Hepatocyte (in vitro differentiated cells): ENCODE results near the gene SPINK8. TPM values are rescaled to one million over a fixed set of nuclear protein-coding genes. Genes with fewer than 3 reads are reported as not detected.

Experiments
- DNase-seq: peaks from one replicate; pipeline ENCODE4 v3.0.0-alpha.2; 2016; ENCODE audit warnings: low spot score
- H2AFZ ChIP-seq: fragments of 200-600 bp; sonication (generic); 2 replicates; pipeline ENCODE4 v1.6.0; 2016; ENCODE audit warnings: antibody characterized with exemption, mild to moderate bottlenecking
- H3K27ac ChIP-seq: fragments of 200-600 bp; sonication (generic); 2 replicates; pipeline ENCODE4 v1.5.1; 2016; ENCODE audit warnings: mild to moderate bottlenecking
- H3K27me3 ChIP-seq: fragments of 200-600 bp; sonication (generic); 2 replicates; pipeline ENCODE4 v1.6.1; 2016
- H3K36me3 ChIP-seq: fragments of 200-600 bp; sonication (generic); replicated peaks from 2 replicates; pipeline ENCODE4 v1.5.1; 2016; ENCODE audit warnings: low read depth; ENCODE audit not compliant: insufficient read depth
- H3K4me1 ChIP-seq: fragments of 200-600 bp; sonication (generic); 2 replicates; pipeline ENCODE4 v1.5.1; 2016; ENCODE audit warnings: mild to moderate bottlenecking, moderate library complexity; ENCODE audit not compliant: insufficient read depth
- H3K4me2 ChIP-seq: fragments of 200-600 bp; sonication (generic); 2 replicates; pipeline ENCODE4 v1.6.0; 2016
- H3K4me3 ChIP-seq: fragments of 200-600 bp; sonication (generic); 2 replicates; pipeline ENCODE4 v1.5.1; 2016; ENCODE audit warnings: mild to moderate bottlenecking
- H3K79me2 ChIP-seq: fragments of 200-600 bp; sonication (generic); 2 replicates; pipeline ENCODE4 v1.6.0; 2017; ENCODE audit warnings: mild to moderate bottlenecking
- H3K9me2 ChIP-seq: fragments of 200-600 bp; sonication (generic); replicated peaks from 2 replicates; pipeline ENCODE4 v1.6.0; 2017; ENCODE audit warnings: mild to moderate bottlenecking; ENCODE audit not compliant: insufficient read depth
- H3K9me3 ChIP-seq: fragments of 200-600 bp; sonication (generic); 2 replicates; pipeline ENCODE4 v1.5.1; 2016; ENCODE audit warnings: low read depth, mild to moderate bottlenecking
- H4K20me1 ChIP-seq: fragments of 200-600 bp; sonication (generic); 2 replicates; pipeline ENCODE4 v1.6.0; 2016; ENCODE audit warnings: mild to moderate bottlenecking; ENCODE audit not compliant: insufficient read depth, poor library complexity, severe bottlenecking
- EZH2 ChIP-seq: fragments of 200-600 bp; sonication (generic); IDR thresholded peaks from 2 replicates; pipeline ENCODE4 v1.6.1; 2016; ENCODE audit warnings: antibody characterized with exemption, mild to moderate bottlenecking, borderline replicate concordance
- EZH2phosphoT487 ChIP-seq: fragments of 200-600 bp; sonication (generic); IDR thresholded peaks from one replicate; pipeline ENCODE4 v1.6.1; 2018; ENCODE audit warnings: antibody characterized with exemption, mild to moderate bottlenecking, low read depth, moderate library complexity; ENCODE audit not compliant: unreplicated experiment, severe bottlenecking
- WGBS: methylation state at CpG from one replicate; pipeline ENCODE4 v1.1.6; 2016; ENCODE audit warnings: low lambda C conversion rate; ENCODE audit errors: missing lambda C conversion rate; 5-methylcytosine and 5-hydroxymethylcytosine counted together
- polyA plus RNA-seq: library from polyadenylated mRNA; unstranded; fragments of >200 nt; fragmentation: Nextera tagmentation; extraction: Ambion mirVana; gene quantifications from 2 replicates; pipeline ENCODE4 v1.2.1, GENCODE V29; 2016
- total RNA-seq: library from RNA; depleted of rRNA; stranded (reverse); fragments of >200 nt; gene quantifications from 2 replicates; pipeline ENCODE4 v1.2.3, GENCODE V29; 2014
- TF ChIP-seq, protein P1 (sequence below): fragments of 200-600 bp; sonication (generic); IDR thresholded peaks from 2 replicates; pipeline ENCODE4 v1.5.1; 2016; ENCODE audit warnings: antibody characterized with exemption, mild to moderate bottlenecking; ENCODE audit not compliant: poor library complexity

SPINK8 gene
- total and polyA plus RNA-seq, 2 experiments from 2014 or later, result not detected

DNA sequence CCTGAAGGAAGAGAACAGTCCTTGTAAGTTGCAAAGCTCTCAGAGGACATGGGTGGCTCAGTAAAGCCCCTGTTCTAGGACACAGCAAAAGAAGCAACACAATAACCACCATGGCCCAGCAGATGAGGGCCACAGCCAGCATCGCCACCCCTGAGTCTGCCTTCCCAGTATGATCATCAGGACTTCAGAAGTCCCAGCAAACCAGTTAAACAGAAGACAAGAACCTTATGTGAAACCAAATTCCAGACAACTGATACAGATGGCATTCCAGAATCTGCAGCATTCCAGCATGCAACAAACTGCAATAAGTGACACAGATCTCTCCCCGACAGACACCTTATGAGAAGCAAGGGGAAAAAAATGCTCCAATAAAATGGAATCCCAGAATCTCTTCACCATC, 30.4 kb downstream of the SPINK8 start:
- H3K27ac ChIP-seq, result no peak overlapping the region

GRCh38 chr3:48301800-48302166, 31.7 kb downstream of the SPINK8 start:
- H3K27me3 ChIP-seq, result peaks cover 1% of the 10 kb centered on the region
- H4K20me1 ChIP-seq, result no peaks in the 10 kb centered on the region
- peak overlapping the region; percentile 87 for H3K4me2 ChIP-seq
- peak overlapping the region; percentile 97 for H2AFZ ChIP-seq
- DNase-seq, result peak; percentile 40
- TF ChIP-seq, protein P1, sequence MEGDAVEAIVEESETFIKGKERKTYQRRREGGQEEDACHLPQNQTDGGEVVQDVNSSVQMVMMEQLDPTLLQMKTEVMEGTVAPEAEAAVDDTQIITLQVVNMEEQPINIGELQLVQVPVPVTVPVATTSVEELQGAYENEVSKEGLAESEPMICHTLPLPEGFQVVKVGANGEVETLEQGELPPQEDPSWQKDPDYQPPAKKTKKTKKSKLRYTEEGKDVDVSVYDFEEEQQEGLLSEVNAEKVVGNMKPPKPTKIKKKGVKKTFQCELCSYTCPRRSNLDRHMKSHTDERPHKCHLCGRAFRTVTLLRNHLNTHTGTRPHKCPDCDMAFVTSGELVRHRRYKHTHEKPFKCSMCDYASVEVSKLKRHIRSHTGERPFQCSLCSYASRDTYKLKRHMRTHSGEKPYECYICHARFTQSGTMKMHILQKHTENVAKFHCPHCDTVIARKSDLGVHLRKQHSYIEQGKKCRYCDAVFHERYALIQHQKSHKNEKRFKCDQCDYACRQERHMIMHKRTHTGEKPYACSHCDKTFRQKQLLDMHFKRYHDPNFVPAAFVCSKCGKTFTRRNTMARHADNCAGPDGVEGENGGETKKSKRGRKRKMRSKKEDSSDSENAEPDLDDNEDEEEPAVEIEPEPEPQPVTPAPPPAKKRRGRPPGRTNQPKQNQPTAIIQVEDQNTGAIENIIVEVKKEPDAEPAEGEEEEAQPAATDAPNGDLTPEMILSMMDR, result no peak
- TF ChIP-seq EZH2 (no peak), EZH2phosphoT487 (no peak)
- WGBS, result 14% methylated on average over 10 of the region's 10 CpGs
- peak overlapping the region; percentile 77 for H3K4me3 ChIP-seq
- no peaks in the 10 kb centered on the region for H3K9me3 ChIP-seq
- peaks cover 9% of the 10 kb centered on the region for H3K4me1 ChIP-seq
- H3K79me2 ChIP-seq, result peaks cover 26% of the 10 kb centered on the region
- peak overlapping the region; percentile 99 for H3K27ac ChIP-seq
- no peaks in the 10 kb centered on the region for H3K9me2 ChIP-seq
- no peaks in the 10 kb centered on the region for H3K36me3 ChIP-seq

More for the DNA sequence above, 30.4 kb downstream of the SPINK8 start:
- H3K4me1 ChIP-seq, result peaks cover 9% of the 10 kb centered on the region
- H3K27me3 ChIP-seq, result peaks cover 3% of the 10 kb centered on the region
- no peaks in the 10 kb centered on the region for H3K9me3 ChIP-seq
- no peak overlapping the region for H2AFZ ChIP-seq
- DNase-seq, result no peak
- peaks cover 25% of the 10 kb centered on the region for H3K79me2 ChIP-seq
- TF ChIP-seq EZH2, result no peak
- TF ChIP-seq, protein P1, result no peak
- no peak for TF ChIP-seq EZH2phosphoT487
- H3K36me3 ChIP-seq, result no peaks in the 10 kb centered on the region
- H3K4me3 ChIP-seq, result no peak overlapping the region
- 94% methylated on average over 2 of the region's 2 CpGs for WGBS
- H3K4me2 ChIP-seq, result no peak overlapping the region
- H3K9me2 ChIP-seq, result no peaks in the 10 kb centered on the region
- no peaks in the 10 kb centered on the region for H4K20me1 ChIP-seq

GRCh38 chr3:48301020-48301799, 32.3 kb downstream of the SPINK8 start, which contains the start of gene NME6:
NME6 (minus strand) TSS chr3:48301367.
- Histone ChIP-seq H3K9me3 (no peaks in the 10 kb centered on the region), H3K27ac (peak within 1 kb of the TSS; percentile 99), H3K9me2 (no peaks in the 10 kb centered on the region), H2AFZ (peak within 1 kb of the TSS; percentile 97), H3K4me1 (peaks cover 9% of the 10 kb centered on the region), H3K4me3 (peak within 1 kb of the TSS; percentile 77), H4K20me1 (no peaks in the 10 kb centered on the region), H3K36me3 (no peaks in the 10 kb centered on the region), H3K4me2 (peak within 1 kb of the TSS; percentile 87), H3K27me3 (no peaks in the 10 kb centered on the region), H3K79me2 (peaks cover 26% of the 10 kb centered on the region)
- WGBS, result under 1% methylated on average over 60 of the region's 70 CpGs
- DNase-seq, result peak; percentile 95
- TF ChIP-seq EZH2, result no peak
- TF ChIP-seq EZH2phosphoT487, result no peak
- TF ChIP-seq, protein P1, result no peak
